NB4 (cell line): ENCODE results near the gene PEF1.

Experiments
- MYC ChIP-seq: IDR thresholded peaks from 2 replicates; pipeline ENCODE4 v1.6.1; 2011; ENCODE audit warnings: low read depth, low read length
- POLR2A ChIP-seq: IDR thresholded peaks from 2 replicates; pipeline ENCODE4 v1.6.1; 2011; ENCODE audit warnings: mild to moderate bottlenecking; ENCODE audit not compliant: insufficient read length; ENCODE audit errors: extremely low read depth
- TF ChIP-seq, protein P1 (sequence below): IDR thresholded peaks from one replicate; pipeline ENCODE4 v1.5.1; 2012; ENCODE audit warnings: low read depth, low read length
- TF ChIP-seq, protein P2 (sequence below): IDR thresholded peaks from 2 replicates; pipeline ENCODE4 v1.6.1; 2011; ENCODE audit warnings: low read depth, low read length

DNA sequence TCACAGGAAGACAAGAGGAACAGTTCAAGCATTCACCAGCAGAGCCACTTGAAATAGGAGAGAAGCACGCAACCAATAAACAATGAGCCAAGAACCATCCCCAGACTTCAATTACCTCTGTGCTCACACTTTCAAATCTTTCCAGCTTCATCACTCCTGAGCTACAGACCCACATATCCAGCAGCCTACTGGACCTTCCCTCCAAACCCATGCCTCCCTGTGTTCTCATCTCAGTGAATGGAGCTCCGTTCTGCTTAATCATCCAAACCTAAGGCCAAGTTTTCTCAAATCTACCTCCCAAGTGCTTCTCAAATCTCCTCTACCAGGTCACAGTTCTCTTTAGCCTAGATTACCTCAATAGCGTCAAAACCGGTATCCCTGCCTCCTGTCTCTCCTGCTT lies 3.7 kb downstream of the PEF1 start:
- TF ChIP-seq, protein P1, sequence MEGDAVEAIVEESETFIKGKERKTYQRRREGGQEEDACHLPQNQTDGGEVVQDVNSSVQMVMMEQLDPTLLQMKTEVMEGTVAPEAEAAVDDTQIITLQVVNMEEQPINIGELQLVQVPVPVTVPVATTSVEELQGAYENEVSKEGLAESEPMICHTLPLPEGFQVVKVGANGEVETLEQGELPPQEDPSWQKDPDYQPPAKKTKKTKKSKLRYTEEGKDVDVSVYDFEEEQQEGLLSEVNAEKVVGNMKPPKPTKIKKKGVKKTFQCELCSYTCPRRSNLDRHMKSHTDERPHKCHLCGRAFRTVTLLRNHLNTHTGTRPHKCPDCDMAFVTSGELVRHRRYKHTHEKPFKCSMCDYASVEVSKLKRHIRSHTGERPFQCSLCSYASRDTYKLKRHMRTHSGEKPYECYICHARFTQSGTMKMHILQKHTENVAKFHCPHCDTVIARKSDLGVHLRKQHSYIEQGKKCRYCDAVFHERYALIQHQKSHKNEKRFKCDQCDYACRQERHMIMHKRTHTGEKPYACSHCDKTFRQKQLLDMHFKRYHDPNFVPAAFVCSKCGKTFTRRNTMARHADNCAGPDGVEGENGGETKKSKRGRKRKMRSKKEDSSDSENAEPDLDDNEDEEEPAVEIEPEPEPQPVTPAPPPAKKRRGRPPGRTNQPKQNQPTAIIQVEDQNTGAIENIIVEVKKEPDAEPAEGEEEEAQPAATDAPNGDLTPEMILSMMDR, result no peak
- TF ChIP-seq POLR2A (no peak), MYC (no peak)
- TF ChIP-seq, protein P2, sequence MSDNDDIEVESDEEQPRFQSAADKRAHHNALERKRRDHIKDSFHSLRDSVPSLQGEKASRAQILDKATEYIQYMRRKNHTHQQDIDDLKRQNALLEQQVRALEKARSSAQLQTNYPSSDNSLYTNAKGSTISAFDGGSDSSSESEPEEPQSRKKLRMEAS, result no peak
